AG04449 (cell line): Measurements from ENCODE around the gene ZFYVE19.
A peak's percentile ranks its signal among the peaks of the same experiment; 100 is the strongest.

Source experiments
- CTCF ChIA-PET: fragments of 350-600 bp; formaldehyde crosslinking; extraction: SDS; loops from one replicate; lab custom pipeline; 2021; ENCODE audit warnings: antibody characterized with exemption; lab: Yijun Ruan, JAX
- POLR2A ChIA-PET: fragments of 400-600, 350-600 bp; formaldehyde crosslinking; extraction: SDS; loops from one replicate; lab custom pipeline; 2020; ENCODE audit warnings: antibody characterized with exemption, inconsistent platforms; lab: Yijun Ruan, JAX
- DNase-seq: peaks from one replicate; pipeline ENCODE4 v3.0.0-alpha.2; 2010; ENCODE audit warnings: low read depth, low spot score
- H3K4me3 ChIP-seq: 2 replicates; pipeline ENCODE4 v1.5.1; 2011; ENCODE audit warnings: low read depth, mild to moderate bottlenecking, control low read depth, low read length
- TF ChIP-seq, protein P1 (sequence below): IDR thresholded peaks from one replicate; pipeline ENCODE4 v1.5.1; 2011; ENCODE audit warnings: mild to moderate bottlenecking, moderate library complexity, low read length, control low read depth, inconsistent platforms; ENCODE audit not compliant: insufficient read depth; ENCODE audit errors: missing control alignments

ZFYVE19 gene

DNA sequence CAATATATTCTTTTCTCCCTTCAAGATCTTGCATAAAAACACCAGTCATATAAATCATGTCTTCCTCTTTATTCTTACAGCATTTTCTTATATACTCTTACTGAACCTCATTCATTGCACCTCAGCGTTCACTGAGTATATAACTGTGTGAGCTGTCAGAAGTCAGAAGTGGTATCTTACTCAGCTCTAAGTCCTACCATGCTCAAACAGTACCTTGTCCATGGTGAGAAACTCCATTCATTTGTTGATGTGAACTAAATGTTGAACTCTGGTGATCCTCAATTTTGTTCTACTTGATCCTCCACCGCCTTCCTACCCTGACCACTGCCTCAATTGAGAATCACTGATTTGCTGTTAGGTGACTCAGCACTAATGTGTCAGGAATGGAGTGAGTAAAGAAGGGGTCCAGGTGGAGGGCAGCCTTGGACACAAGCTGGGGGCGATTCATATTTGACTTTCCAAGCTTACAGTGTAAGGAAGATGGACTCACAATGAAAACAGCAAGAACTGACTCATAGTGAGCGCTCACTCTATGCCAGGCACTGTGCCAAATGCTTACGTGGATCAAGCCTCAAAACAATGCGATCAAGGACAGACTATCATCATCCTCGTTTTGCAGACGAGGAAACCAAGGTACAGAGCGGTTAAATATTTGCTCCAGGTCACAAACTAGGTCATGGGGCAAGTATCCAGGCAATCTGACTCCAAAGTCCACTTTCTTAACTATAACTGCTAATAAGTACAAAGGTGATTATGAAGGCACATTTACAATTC is 13.5 kb upstream of the ZFYVE19 start:
- no peak overlapping the region for H3K4me3 ChIP-seq
- peak; percentile 72 for DNase-seq
- TF ChIP-seq, protein P1, sequence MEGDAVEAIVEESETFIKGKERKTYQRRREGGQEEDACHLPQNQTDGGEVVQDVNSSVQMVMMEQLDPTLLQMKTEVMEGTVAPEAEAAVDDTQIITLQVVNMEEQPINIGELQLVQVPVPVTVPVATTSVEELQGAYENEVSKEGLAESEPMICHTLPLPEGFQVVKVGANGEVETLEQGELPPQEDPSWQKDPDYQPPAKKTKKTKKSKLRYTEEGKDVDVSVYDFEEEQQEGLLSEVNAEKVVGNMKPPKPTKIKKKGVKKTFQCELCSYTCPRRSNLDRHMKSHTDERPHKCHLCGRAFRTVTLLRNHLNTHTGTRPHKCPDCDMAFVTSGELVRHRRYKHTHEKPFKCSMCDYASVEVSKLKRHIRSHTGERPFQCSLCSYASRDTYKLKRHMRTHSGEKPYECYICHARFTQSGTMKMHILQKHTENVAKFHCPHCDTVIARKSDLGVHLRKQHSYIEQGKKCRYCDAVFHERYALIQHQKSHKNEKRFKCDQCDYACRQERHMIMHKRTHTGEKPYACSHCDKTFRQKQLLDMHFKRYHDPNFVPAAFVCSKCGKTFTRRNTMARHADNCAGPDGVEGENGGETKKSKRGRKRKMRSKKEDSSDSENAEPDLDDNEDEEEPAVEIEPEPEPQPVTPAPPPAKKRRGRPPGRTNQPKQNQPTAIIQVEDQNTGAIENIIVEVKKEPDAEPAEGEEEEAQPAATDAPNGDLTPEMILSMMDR: no peak
- ChIA-PET POLR2A (no interaction called here), CTCF (interaction anchor here (0.6 to 3.1 kb wide), 3 partner anchors 11 to 101 kb away, joined by 3 to 10 read pairs (median 8); partner anchors contain the start of gene VPS18)

DNA sequence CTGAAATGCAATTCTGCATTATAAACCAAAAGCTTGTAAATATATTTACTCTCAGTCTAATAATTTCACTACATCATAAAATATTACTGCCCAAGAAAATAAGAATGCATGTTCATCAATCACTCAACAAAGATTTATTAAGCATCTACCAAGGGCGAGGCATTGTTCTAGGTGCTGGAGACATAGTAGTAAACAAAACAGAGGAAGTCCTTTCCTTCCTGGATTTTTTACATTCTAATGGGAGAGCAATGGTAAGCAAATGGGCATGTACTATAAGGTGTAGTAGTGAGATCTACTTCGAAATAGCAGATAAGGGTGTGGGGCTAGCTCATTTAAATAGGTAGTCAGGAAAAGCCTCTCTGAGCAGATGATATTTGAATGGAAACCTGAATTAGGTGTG is 10.8 kb upstream of the ZFYVE19 start:
- POLR2A ChIA-PET: interaction anchor here (0.6 kb wide), 1 partner anchor 10 kb away, joined by 3 read pairs; no protein-coding TSS in a partner anchor
- no peak overlapping the region for H3K4me3 ChIP-seq
- CTCF ChIA-PET: no interaction called here
- DNase-seq: no peak
- TF ChIP-seq, protein P1: no peak

DNA sequence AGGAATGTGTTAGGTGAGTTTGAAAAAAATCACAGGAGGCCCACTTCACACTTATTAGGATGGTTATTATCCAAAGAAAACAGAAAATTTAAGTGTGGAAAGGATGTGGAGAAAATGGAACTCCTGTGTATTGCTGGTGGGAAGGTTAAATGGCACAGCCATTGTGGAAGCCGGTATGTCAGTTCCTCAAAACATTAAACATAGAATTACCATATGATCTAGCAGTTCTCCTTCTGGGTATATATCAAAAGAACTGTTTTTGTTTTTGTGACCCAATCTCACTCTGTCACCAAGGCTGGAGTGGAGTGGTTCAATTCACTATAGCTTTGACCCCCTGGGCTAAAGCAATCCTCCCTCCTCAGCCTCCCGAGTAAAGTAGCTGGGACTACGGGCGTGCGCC is 10.4 kb upstream of the ZFYVE19 start:
- CTCF ChIA-PET: interaction anchor here (0.6 kb wide), 1 partner anchor 390 kb away, joined by 3 read pairs; no protein-coding TSS in a partner anchor
- H3K4me3 ChIP-seq: no peak overlapping the region
- POLR2A ChIA-PET: interaction anchor here (0.6 to 0.7 kb wide), 2 partner anchors 10 to 18 kb away, joined by 3 read pairs; no protein-coding TSS in a partner anchor
- DNase-seq: no peak
- TF ChIP-seq, protein P1: no peak

DNA sequence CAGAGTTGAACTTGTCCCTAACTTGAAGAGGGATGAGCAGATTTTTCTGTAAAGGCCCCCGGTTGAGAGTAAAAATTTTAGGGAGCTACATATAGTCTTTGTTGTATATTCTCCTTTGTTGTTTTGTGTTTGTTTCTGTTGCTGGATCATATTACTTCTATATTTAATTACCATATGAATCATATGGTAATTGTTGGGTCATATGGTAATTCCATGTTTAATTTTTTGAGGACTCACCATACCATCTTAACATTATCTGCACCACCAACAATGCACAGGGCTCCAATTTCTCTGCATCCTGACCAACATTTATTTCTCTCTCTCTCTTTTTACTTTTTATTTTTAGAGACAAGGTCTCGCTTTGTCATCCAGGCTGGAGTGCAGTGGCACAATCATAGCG is 7.4 kb upstream of the ZFYVE19 start:
- CTCF ChIA-PET: no interaction called here
- TF ChIP-seq, protein P1: no peak
- DNase-seq: no peak
- H3K4me3 ChIP-seq: no peak overlapping the region
- POLR2A ChIA-PET: no interaction called here

DNA sequence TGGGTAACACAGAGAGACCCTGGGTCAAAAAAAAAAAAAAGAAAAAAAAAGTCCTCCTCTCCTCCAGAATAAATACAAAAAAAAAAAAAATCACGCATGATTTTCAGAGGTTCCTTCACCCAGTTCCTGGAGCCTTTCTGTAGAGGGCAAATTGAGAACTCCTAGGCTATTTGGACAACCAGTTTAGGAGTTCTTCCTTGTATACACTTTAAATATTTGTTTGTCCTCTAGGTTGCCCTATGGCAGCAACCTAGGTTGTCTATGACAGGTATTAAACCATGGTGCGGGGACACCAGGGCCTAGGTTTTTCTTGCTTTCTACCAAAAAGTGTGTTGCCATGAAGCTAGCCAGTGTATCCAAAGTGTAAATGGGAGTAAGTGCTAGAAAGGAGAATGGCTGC is 3.8 kb upstream of the ZFYVE19 start:
- POLR2A ChIA-PET: no interaction called here
- no peak overlapping the region for H3K4me3 ChIP-seq
- TF ChIP-seq, protein P1: no peak
- no peak for DNase-seq
- CTCF ChIA-PET: interaction anchor here (1.1 to 2.3 kb wide), 2 partner anchors 55 kb away, joined by 3 to 11 read pairs; no protein-coding TSS in a partner anchor

DNA sequence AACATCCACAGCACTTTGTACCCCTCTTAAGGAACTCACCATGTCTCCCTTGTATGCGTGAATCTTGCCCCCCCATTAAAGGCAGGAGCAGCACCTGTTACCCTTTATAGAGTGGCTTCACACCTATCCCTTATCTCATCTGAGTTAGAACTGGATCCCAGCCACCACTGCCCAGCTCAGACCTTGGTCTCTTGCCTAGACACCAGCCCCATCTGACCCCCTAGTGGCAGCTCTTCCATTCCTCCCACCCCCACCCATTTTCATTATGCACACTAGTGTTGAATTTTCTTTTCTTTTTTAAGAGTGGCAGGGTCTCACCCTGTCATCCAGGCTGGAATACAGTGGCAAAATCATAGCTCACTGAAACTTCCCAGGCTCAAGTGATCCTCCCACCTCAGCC is 3.2 kb upstream of the ZFYVE19 start:
- TF ChIP-seq, protein P1: no peak
- CTCF ChIA-PET: interaction anchor here (1.1 kb wide), 1 partner anchor 54 kb away, joined by 3 read pairs; no protein-coding TSS in a partner anchor
- POLR2A ChIA-PET: no interaction called here
- H3K4me3 ChIP-seq: no peak overlapping the region
- no peak for DNase-seq
